HG03571 (cell line): ENCODE results near the gene ANTXR1.

Experiments used
- ATAC-seq: cut with Tn5 transposase; IDR thresholded peaks from one replicate; pipeline ENCODE4 v1.9.1; 2021; ENCODE audit not compliant: unreplicated experiment

The ANTXR1 gene

DNA sequence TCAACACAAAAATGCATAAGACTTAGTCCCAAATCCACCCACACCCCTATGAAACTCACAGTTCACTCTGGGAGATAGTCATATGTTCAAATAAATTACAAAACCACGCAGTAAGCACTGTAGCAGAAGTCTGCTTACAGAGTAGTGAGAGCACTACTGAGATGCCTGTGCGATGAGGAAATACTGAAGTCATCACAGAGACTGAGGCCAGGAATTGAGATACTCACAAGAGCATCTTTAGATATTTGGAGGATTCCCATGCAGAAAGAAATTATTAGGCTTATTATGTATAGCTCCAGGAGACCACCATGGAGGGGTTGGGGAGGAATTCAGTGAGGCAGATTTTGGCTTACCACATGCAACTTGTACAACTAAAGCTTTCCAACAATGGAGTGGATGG, 82.3 kb downstream of the ANTXR1 start:
- ATAC-seq, result no peak

DNA sequence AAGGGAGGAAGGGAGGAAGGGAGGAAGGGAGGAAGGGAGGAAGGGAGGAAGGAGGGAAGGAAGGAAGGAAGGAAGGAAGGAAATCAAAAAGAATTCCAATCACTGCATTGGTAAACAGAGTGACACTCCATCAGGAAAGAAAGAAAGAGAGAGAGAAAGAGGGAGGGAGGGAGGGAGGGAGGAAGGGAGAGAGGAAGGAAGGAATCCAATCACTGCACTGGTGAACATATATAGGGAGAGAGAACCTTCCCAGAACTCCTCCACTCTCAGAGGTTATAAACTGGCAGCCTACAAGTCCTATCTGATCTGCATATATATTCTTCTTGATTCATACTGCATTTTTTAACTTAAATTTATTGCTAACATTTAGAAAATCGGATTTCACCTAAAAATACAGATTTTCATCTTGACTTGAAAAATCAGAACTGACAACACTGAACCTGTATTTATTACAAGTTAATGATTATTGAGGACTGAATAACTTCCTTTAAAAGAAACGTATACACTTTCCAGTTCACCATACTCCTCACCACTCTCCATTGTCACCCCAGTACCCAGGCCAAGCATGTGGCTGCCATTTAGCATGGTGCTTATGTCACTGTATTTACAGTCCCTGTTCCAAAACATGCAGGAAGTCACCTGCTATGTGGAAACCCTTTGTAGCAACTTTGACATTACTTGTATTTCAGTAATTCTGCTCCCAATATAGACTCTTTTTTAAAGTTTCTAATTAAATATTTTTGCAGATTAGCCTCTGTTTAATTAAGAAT, 83.5 kb downstream of the ANTXR1 start:
- no peak for ATAC-seq

DNA sequence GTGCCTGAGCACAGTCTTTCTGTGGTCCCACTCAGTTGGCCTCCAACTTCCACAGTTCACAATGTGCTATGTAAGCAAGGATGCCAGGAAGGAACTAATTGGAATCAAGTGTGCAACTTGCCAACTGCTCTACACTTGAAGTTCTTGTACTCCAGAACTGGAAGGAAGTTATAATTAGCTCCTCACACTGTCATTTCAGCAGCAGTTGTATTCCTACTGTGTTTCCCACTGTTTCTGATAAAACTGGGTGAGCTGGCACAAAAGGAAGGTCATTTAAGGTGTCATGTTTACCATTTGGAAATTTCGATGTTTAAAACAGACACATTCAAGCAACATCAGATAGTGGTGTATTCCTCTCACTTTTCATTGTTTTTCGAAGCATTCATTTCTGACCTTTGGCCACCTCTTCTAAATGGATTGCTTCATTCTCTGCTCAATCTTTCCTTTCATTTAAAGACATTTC, 84.2 kb downstream of the ANTXR1 start:
- ATAC-seq, result no peak

DNA sequence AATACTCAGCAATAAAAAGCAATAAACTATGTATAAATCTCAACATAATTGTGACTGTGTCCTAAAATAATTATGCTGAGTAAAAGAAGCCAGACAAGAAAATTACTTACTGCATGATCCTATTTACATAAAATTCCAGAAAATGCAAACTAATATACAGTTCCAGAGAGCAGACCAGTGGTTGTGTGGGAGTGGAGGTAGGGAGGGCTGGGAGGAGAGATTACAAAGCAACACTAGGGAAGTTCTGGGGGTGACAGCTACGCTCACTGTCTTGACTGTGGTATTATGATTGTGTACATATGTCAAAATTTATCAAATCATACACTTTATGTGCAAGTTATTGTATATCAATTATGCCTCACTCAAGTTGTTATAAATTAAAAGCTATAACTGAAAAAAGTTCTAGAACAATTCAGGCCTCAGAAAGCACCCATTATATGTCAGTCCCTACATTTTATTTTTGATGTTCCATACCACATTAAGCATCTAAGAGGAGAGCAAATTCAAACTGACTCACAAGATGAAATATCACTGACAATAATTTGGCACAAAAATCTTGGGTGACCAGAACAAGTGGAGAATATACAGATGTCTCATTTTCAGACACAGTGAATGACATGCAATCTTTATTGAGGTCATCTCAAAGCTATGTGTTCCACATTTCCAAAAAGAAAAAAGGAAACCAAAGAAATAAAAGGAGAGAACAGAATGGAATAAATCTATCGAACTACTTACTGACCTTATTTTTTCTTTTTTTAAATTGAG, 85.1 kb downstream of the ANTXR1 start:
- no peak for ATAC-seq

DNA sequence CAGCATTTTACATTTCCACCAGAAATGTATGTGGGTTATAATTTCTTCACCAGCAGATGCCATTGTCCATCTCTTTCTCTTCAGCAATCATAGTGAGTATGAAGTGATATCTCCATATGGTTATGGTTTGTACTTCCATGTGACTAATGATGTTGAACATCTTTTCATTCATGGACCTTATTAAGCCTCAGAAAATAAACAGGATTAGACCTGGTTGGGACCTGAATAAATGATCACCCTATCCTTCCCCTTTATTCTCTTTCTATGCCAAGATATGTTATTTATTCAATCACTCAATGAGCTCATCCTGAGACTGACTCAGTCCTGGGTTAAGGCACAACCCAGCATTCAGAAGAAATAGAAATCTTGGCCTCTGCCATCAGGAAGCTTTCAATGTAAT, 86.6 kb downstream of the ANTXR1 start:
- no peak for ATAC-seq

DNA sequence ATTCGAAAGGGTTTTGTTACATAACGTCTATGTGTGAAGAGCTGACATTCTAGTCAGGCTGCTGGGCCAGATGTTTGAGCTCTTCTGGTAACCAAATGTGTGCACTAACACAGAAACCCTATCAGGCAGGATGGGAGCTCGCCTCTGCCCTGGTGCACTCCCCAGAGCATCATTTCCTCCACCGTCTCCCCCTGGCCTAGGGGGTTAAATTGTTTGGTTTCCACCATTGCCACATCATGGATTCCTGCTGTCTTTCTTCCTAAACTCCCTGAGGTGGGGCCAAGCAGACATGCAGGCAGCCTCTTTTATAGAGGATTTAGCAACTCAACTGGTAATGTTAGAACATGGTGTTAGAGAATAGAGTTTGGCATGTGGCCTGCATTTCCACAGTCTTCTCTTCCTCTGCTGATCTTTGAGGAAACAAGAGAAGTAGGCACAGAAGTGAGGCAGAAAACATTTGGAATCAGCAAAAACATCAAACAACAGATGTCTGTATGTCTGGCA, 87.3 kb downstream of the ANTXR1 start:
- ATAC-seq, result no peak

DNA sequence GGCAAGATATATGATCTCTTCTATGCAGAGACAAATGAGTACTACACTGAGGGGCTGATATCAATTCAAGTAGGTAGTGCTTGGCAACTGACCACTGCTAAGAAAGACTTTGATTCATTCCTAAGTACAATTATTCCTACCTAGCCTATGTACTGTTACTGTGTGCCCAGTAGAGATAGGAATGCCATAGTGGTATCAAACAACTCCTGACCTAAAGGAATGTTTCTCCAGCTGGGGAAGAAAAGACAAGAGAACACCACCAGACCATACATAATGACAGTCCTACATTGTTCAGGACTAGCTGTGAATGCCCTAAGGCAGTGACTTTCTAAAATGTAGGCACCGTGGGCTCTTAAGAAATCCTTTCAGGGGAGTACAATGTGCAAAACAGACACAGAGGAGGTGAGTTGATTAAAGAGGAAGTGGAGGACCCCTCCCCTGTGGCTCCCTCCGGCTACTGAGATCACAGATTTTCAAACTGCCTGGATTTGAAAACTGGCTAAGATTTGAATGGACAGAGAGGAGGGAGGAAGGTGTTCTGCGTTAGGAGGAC, 89.1 kb downstream of the ANTXR1 start:
- ATAC-seq, result no peak

DNA sequence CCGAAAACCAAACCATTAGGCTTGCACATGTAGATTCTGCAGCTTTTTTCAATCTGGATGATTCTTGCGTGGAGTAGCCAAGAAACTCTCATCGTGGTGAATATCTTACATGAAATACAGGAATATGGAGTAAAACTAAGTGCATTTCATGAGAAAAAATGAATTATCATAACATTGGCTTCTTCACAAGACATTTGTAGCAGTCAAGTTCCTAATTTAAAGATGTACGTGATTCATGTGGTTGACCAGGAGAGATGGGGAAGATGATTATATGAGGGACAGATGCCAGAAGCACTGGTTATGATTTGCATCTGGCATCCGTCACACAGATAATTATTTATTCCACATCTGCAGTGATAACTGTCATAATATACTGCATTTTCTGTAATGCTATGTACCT, 90.4 kb downstream of the ANTXR1 start:
- ATAC-seq, result no peak

DNA sequence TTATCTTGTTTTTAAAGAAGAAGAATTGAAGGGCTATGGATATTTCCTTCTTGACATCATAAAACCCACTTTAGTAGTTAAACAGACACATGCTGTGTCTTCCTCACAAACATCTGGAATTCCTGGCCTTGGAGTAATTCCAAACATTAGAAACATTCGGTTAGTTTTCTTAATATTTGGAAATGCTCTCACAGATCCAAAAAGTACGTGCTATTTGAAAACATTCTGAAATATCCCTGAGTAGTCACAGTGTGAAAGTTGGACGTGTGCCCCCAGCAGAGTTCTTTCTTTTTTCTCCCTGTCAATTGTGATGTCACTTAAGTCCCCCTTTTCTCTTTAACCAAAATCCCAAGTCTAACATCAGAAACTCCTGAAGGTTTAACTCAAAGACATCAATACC, 91.3 kb downstream of the ANTXR1 start:
- no peak for ATAC-seq

DNA sequence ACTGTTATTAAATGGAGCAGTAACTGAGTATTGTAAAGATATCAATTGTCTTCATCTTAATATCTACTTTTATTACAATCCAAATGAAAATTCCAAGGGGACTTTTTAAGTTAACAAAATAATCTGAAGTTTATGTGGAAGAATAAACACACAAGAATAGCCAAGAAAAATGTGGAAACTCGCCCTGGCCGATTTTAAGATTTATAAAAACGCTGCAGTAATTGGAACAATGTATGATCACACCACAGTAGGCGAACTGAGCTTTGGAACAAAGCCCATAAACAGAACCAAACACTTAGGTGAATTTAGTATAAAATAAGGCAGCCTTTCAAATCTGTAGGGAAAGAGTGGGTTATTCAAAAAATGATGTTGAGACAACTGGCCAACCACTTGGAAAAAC, 96.3 kb downstream of the ANTXR1 start:
- no peak for ATAC-seq

DNA sequence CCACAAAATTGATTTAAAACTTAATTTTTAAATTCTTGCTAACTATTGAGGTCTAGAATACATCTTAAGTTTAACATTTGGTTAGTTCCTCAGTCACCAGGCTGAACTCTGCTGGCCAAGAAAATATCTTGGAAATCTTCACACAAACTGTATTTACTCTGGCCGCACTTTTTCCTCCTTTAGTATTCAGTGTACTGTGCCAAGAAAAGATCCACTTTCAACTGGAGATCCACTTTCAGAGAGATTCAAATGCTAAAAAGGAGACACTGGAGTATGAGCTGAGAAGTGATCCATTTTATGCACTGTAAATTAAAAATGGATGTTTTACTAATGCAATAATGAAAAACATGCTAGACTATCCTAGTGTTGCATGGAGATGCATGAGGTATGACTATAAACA, 98.1 kb downstream of the ANTXR1 start:
- no peak for ATAC-seq

DNA sequence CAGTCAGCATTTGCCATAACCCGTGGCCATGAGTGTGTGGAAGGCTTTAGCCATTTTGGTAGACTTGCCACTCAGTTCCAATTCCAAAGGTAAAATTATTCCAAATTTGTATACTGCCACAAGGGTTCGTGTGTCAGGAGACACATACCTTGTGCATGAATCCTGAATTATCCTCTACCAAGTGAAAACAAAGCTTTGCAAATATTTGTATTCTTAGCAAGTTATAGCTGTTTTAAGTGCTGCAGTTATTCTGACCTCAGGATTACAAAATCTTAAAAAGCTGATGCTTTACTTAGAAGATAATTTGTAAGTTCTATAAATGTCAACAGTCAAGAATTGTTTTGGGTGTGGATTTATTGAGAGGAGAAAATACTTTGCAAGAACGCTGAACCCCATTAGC, 100.6 kb downstream of the ANTXR1 start:
- no peak for ATAC-seq

DNA sequence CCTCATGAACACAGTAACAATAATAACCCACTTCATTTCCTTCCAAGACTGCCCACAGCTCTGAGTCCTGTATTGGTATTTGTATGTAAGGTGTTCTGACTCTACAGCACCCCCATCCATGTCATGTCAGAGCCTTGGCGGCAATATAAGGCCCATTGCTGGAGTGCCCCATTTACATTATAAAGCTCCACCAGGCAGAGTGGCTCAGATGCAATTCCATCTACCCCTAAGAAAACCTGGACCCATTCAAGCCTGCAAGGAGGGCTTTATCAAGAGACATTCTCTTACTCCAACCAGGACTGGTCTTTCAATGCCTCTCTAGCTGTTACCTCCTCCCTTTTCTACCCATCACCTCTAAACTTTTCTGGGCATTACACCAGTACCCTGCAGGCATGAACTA, 101.6 kb downstream of the ANTXR1 start:
- ATAC-seq, result no peak

DNA sequence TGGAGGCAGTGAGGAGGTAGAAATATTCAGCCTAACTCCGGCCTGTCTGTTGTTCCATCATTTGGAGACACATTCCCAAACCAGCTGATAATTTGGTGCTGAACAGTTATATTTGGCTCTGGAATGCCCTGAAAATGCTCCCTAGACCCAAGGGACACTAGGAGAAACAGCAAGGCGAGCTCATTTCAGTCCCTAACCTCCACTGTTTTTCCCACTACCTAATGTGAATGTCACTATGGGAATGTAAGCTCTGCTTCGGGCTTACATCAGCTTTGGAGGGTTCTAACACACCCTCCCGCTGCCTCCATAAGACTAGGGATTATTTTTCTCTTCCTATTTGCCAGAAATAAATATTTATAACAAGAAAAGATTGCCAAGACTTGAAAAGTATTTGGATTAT, 103.5 kb downstream of the ANTXR1 start:
- no peak for ATAC-seq

DNA sequence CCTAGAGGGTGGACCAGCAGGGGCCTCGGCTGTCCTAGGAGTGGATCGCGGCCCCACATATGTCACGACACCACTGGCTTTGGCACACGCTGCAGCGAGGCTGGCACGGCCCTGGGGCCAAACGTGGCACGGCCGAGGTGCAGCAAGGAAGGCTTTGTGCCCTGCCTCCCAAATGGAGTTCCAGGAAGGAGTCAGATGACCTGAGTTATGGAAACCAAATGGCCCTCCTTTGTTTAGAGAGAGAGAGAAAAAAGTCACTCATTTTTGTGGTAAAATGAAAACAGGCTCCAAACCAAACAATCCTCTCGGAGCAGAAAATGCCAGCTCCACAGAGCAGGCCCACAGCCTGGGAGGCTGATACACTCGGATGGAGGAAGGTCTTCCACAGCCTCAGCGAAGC, 105.6 kb downstream of the ANTXR1 start:
- ATAC-seq, result no peak

DNA sequence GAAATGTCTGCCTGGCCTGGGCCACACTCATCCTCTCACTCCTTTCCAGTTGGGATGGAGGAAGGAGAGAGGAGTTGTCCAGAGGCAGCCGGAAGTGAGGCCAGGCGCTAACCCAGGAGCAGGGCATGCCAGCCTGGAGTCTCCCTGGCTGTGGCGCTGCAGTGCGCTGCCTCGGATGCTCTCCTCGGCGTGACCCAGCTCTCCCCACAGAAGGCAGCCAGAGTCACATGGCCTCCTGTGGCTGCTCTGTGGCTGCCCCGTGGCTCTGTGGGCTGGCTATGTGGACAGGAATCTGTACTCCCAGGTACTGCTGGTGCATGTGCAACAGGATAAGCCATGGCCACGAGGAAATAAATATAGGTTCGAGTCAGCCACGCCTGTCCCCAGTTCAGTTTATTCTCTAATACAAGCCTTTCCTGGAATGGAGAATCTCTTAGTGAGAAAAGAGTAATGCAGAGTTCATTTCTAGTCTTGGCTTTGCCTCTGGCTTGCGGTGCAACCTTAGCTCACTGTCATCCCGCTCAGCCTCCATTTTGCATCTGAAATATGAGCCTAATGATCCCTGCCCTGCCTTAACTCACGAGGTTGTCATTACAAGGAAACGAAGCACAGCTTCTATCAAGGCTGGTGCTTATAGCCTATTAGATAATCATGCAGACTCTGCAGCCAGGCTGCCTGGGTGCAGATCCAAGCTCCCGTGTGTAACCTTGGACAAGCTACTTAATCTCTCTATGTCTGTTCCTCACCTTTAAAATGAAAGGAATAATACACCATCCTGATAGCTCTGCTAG, 106.3 kb downstream of the ANTXR1 start:
- ATAC-seq, result no peak

DNA sequence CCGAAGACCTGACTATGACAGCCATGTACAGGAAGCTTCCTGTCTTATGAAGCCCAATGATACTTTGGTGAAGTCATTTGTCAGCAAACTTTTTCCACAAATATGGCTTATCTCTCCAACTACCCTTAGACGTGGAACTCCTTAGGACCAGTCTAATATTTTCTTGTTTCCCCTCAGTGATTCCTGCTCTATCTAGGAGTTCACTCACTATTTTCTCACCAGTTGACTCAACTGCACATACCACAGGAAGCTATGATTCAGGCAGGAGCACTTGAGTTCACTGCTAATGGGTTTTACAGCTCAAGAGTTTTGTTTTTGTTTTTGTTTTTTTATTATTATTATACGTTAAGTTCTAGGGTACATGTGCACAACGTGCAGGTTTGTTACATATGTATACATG, 109.3 kb downstream of the ANTXR1 start:
- no peak for ATAC-seq

DNA sequence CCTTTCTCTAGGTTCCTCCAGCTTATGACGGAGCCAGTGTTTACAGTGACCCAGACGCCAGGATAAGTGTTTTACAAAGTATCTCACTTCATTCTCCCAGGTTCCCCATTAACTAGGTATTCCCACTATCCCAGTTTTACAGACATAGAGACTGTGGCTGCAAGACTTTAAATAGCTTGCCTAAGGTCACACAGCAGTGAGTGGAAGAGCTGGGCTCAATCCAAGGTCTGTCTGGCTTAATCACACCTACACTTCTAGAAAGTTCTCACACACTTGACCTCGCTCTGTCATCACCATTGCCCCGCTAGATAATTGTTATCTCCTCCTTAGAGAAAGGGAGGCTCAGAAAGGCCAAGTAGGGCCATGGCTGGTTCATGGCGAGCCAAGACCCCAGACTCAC, 110.2 kb downstream of the ANTXR1 start:
- no peak for ATAC-seq

DNA sequence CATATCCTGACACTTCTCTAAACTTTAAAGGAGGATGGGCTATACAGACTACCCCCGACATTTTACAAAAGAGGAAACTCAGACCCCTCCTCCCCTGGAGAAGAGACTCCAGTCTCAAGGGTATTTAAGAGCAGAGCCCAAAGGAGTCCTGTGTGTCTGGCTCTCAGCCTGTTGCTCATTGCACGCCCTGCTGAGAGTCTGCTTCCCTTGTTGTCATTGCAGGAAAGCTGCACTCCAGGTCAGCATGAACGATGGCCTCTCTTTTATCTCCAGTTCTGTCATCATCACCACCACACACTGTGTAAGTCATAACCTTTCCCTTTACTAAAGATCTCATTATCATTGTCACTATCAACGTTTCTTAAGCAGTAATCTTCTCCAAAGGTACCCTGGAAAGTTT, 111.4 kb downstream of the ANTXR1 start:
- no peak for ATAC-seq

DNA sequence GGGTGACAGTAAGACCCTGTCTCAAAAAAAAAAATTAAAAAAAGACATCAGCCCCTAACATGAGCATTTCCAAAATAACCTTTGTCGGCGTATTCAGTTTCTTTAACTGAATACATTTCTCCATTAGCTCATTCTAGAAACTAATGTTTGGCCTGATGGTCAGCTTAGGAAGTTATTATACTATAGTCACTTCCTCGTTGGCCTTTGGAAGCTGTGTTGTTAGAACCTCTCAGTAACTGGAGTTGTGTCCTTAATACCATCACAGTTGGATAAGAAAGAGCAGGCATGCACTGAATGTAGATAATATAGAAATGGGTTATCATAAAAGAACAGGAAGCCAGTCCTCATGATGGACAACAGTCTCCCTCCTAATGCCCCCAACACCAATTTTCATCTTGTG, 112.8 kb downstream of the ANTXR1 start:
- no peak for ATAC-seq

DNA sequence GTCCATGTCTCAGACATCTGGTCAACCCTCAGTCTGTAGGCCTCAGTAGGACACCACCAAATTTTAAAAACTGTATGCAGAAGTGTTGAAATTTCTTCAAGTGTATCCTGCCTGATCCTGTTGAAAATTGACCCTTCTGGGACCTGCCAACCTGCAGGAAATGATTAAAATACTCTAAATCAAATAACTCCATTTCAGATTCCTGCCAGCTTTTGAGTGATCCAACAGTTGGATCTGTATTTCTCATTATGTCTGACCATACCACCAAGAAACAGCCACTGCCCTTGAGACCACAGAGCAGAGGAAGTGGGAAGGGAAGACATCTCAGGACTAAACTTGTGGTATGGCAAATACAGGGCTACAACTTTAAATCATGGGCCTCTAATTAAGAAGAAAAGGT, 113.4 kb downstream of the ANTXR1 start:
- ATAC-seq, result no peak
